Common myeloid progenitor, CD34-positive (primary cell): Measurements from ENCODE around the gene AMPD3.

Experiments used
- CTCF ChIA-PET: fragments of 350-600 bp; sonication (Branson Sonifier 250); formaldehyde crosslinking; loops from one replicate; lab custom pipeline; 2021; ENCODE audit warnings: antibody characterized with exemption; lab: Charles Lee
- POLR2A ChIA-PET: fragments of 350-600 bp; sonication (Branson Sonifier 250); formaldehyde crosslinking; loops from one replicate; lab custom pipeline; 2021; ENCODE audit warnings: antibody characterized with exemption; lab: Charles Lee
- DNase-seq, 3 donors: peaks; one replicate each; pipeline versions ENCODE4 v3.0.0 to v3.0.0-alpha.2; 2013
- H3K27ac ChIP-seq, 2 experiments: 1 replicate in 1 of 2; 2 replicates in 1 of 2; pipeline ENCODE4 v1.7.0; 2013; ENCODE audit warnings: inconsistent platforms in 2 of 2, low read length in 2 of 2, mild to moderate bottlenecking in 2 of 2, low read depth in 1 of 2, moderate library complexity in 1 of 2; ENCODE audit not compliant: severe bottlenecking in 2 of 2, insufficient read depth in 1 of 2, poor library complexity in 1 of 2
- H3K27me3 ChIP-seq, 5 experiments: replicated peaks in 2 of 5; 1 replicate in 3 of 5; 2 replicates in 2 of 5; pipeline versions ENCODE4 v1.6.1 to v1.7.0; 2013; ENCODE audit warnings: low read length in 4 of 5, mild to moderate bottlenecking in 2 of 5, moderate library complexity in 2 of 5, inconsistent platforms in 1 of 5; ENCODE audit not compliant: insufficient read depth in 5 of 5, control insufficient read depth in 4 of 5
- H3K36me3 ChIP-seq, 4 experiments: 1 replicate in 2 of 4; 2 replicates in 2 of 4; pipeline versions ENCODE4 v1.6.1 to v1.7.0; 2013; ENCODE audit warnings: low read length in 3 of 4, control low read depth in 1 of 4, mild to moderate bottlenecking in 1 of 4; ENCODE audit not compliant: control insufficient read depth in 4 of 4, insufficient read depth in 4 of 4
- H3K4me1 ChIP-seq, 4 experiments: 1 replicate in 3 of 4; 2 replicates in 1 of 4; pipeline versions ENCODE4 v1.6.1 to v1.7.1; 2013; ENCODE audit warnings: low read length in 3 of 4, mild to moderate bottlenecking in 3 of 4, control low read depth in 1 of 4, inconsistent platforms in 1 of 4, moderate library complexity in 1 of 4; ENCODE audit not compliant: control insufficient read depth in 4 of 4, insufficient read depth in 4 of 4; ENCODE audit errors: control extremely low read depth in 1 of 4
- H3K4me3 ChIP-seq, 7 experiments: 1 replicate in 4 of 7; 2 replicates in 3 of 7; pipeline versions ENCODE4 v1.5.1 to v1.7.0; 2013; ENCODE audit warnings: mild to moderate bottlenecking in 7 of 7, low read length in 6 of 7, moderate library complexity in 6 of 7, inconsistent platforms in 2 of 7, low read depth in 2 of 7, control low read depth in 1 of 7; ENCODE audit not compliant: insufficient read depth in 4 of 7, control insufficient read depth in 1 of 7; ENCODE audit errors: extremely low read depth in 1 of 7
- H3K9me3 ChIP-seq, 5 experiments: 1 replicate in 4 of 5; 2 replicates in 1 of 5; pipeline versions ENCODE4 v1.6.1 to v1.7.1; 2013; ENCODE audit warnings: low read length in 4 of 5, mild to moderate bottlenecking in 2 of 5, inconsistent platforms in 1 of 5, low read depth in 1 of 5, moderate library complexity in 1 of 5; ENCODE audit not compliant: control insufficient read depth in 4 of 5, insufficient read depth in 2 of 5; ENCODE audit errors: control extremely low read depth in 1 of 5
- WGBS: methylation state at CpG from one replicate; pipeline ENCODE4 v1.1.5; 2013; ENCODE audit not compliant: insufficient coverage; 5-methylcytosine and 5-hydroxymethylcytosine counted together

AMPD3 gene

DNA sequence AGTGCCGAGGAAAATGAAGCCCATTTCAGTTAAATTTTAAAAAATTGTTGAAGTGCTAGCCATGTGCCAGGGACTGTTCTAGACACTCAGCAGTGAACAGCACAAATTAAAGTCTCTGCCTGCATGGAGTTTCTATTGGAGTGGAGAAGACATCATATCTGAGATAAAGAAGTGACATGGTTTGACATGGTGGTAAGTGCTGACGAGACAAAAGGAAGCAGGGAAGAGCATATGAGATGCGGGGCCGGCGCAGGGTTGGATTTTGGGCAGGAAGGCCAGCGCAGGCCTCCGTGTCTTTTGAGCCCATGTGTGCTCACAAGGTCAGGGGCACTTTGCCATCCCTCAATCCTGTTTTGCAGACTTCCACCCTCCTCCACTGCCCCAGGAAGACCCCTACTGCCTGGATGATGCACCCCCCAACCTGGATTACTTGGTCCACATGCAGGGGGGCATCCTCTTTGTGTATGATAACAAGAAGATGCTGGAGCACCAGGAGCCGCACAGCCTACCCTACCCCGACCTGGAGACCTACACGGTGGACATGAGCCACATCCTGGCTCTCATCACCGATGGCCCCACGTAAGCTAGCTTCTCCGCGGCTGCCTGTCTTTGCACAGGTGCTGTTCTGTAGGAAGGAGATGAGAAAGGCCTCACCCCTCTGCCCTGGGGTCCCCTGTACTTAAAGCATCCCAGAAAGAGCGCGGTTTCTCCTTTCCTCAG is 29.6 kb downstream of the AMPD3 start:
- ChIA-PET POLR2A (no interaction called here), CTCF (no interaction called here)
- DNase-seq: no peak
- Histone ChIP-seq H3K9me3 (no peaks in the 10 kb centered on the region), H3K27me3 (no peaks in the 10 kb centered on the region), H3K27ac (no peak overlapping the region), H3K4me1 (no peaks in the 10 kb centered on the region), H3K36me3 (peaks cover 23 to 92% (median 74%) of the 10 kb centered on the region in 4 experiments), H3K4me3 (no peak overlapping the region)
- 88% methylated on average over 10 of the region's 16 CpGs for WGBS

- CTCF ChIA-PET: no interaction called here
- POLR2A ChIA-PET: no interaction called here
These were observed 30.6 kb downstream of the AMPD3 start for GRCh38 chr11:10485646-10486045.

GRCh38 chr11:10486161-10486840 is 31.2 kb downstream of the AMPD3 start:
- H3K9me3 ChIP-seq: no peaks in the 10 kb centered on the region
- no peaks in the 10 kb centered on the region for H3K4me1 ChIP-seq
- H3K27me3 ChIP-seq: no peaks in the 10 kb centered on the region
- H3K36me3 ChIP-seq: peaks cover 32 to 94% (median 76%) of the 10 kb centered on the region in 4 experiments
- 92% methylated on average over 10 of the region's 10 CpGs for WGBS
- ChIA-PET CTCF (interaction anchor here (1.3 kb wide), 1 partner anchor 80 kb away, joined by 4 read pairs; no protein-coding TSS in a partner anchor), POLR2A (no interaction called here)
- no peak overlapping the region for H3K4me3 ChIP-seq
- no peak for DNase-seq
- H3K27ac ChIP-seq: no peak overlapping the region

More at GRCh38 chr11:10485646-10486045, 30.6 kb downstream of the AMPD3 start:
- no peaks in the 10 kb centered on the region for H3K4me1 ChIP-seq
- DNase-seq: no peak
- peaks cover 27 to 93% (median 76%) of the 10 kb centered on the region in 4 experiments for H3K36me3 ChIP-seq
- no peak overlapping the region for H3K4me3 ChIP-seq
- no peak overlapping the region for H3K27ac ChIP-seq
- WGBS: 44% methylated on average over 2 of the region's 2 CpGs
- no peaks in the 10 kb centered on the region for H3K27me3 ChIP-seq
- no peaks in the 10 kb centered on the region for H3K9me3 ChIP-seq

- CTCF ChIA-PET: interaction anchor here (1.1 to 1.3 kb wide), 2 partner anchors 12 to 81 kb away, joined by 3 to 4 read pairs; no protein-coding TSS in a partner anchor
- Histone ChIP-seq H3K27me3 (no peaks in the 10 kb centered on the region), H3K27ac (no peak overlapping the region), H3K36me3 (peaks cover 32 to 94% (median 74%) of the 10 kb centered on the region in 4 experiments), H3K9me3 (no peaks in the 10 kb centered on the region), H3K4me3 (no peak overlapping the region), H3K4me1 (no peaks in the 10 kb centered on the region)
- no peak for DNase-seq
- POLR2A ChIA-PET: no interaction called here
- 98% methylated on average over 13 of the region's 16 CpGs for WGBS
These were observed 32.1 kb downstream of the AMPD3 start for GRCh38 chr11:10487002-10487647.

- peaks cover 0 to 1% (median 0%) of the 10 kb centered on the region in 5 experiments for H3K9me3 ChIP-seq
- no peaks in the 10 kb centered on the region for H3K4me1 ChIP-seq
- 88% methylated on average over 10 of the region's 13 CpGs for WGBS
- ChIA-PET POLR2A (no interaction called here), CTCF (interaction anchor here (0.9 to 1.9 kb wide), 6 partner anchors 9 to 82 kb away, joined by 3 to 6 read pairs (median 4); no protein-coding TSS in a partner anchor)
- DNase-seq: no peak
- H3K36me3 ChIP-seq: peaks cover 39 to 95% (median 78%) of the 10 kb centered on the region in 4 experiments
- no peaks in the 10 kb centered on the region for H3K27me3 ChIP-seq
- no peak overlapping the region for H3K4me3 ChIP-seq
- H3K27ac ChIP-seq: no peak overlapping the region
These were observed 33.3 kb downstream of the AMPD3 start for GRCh38 chr11:10488121-10488933.

- Histone ChIP-seq H3K4me3 (no peak overlapping the region), H3K4me1 (no peaks in the 10 kb centered on the region), H3K27ac (no peak overlapping the region), H3K9me3 (peaks cover 0 to 3% (median 0%) of the 10 kb centered on the region in 5 experiments), H3K27me3 (no peaks in the 10 kb centered on the region), H3K36me3 (peaks cover 38 to 95% (median 78%) of the 10 kb centered on the region in 4 experiments)
- 94% methylated on average over 10 of the region's 11 CpGs for WGBS
- CTCF ChIA-PET: interaction anchor here (0.9 to 1.9 kb wide), 4 partner anchors 8 to 83 kb away, joined by 3 to 6 read pairs (median 4); no protein-coding TSS in a partner anchor
- POLR2A ChIA-PET: no interaction called here
- DNase-seq: peak in 2 of 3 donors; percentile 13 to 35
These were observed 34.0 kb downstream of the AMPD3 start for GRCh38 chr11:10488934-10489691.
